ENCODE measurements around the gene KCNAB1.
"Not testable (repeated sequence)": the region's sequence is repeated elsewhere in the genome, so short reads cannot be mapped to it uniquely, and the experiment has no call there.

The KCNAB1 gene

DNA sequence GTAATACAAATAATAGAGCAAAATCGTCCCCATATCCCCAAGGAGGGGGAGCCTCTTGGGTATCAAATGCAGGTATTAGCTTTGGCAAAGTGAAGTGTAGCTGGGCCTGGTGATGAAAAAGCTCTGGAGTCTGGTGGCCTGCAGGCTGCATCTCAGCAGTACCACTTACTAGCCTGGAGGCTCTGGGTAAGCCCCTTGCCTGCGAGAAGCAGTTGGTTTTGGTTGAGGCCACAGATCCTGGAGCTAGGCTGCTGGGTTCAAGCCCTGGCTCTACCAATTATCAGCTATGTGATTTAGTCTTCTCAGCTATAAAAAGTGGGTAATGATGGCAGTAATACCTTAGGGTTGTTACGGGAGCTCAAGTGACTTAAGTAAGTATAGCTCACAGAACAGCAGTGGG, 6.1 kb downstream of the KCNAB1 start:
- H3K4me3 ChIP-seq (ENCODE audit: low read length), result no peak overlapping the region
- TF ChIP-seq, protein P1, sequence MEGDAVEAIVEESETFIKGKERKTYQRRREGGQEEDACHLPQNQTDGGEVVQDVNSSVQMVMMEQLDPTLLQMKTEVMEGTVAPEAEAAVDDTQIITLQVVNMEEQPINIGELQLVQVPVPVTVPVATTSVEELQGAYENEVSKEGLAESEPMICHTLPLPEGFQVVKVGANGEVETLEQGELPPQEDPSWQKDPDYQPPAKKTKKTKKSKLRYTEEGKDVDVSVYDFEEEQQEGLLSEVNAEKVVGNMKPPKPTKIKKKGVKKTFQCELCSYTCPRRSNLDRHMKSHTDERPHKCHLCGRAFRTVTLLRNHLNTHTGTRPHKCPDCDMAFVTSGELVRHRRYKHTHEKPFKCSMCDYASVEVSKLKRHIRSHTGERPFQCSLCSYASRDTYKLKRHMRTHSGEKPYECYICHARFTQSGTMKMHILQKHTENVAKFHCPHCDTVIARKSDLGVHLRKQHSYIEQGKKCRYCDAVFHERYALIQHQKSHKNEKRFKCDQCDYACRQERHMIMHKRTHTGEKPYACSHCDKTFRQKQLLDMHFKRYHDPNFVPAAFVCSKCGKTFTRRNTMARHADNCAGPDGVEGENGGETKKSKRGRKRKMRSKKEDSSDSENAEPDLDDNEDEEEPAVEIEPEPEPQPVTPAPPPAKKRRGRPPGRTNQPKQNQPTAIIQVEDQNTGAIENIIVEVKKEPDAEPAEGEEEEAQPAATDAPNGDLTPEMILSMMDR (IDR thresholded peaks at IDR 0.05; ENCODE audit: insufficient read depth, low read depth, low read length, missing control alignments), result no peak
- DNase-seq (ENCODE audit: low read depth), result no peak

DNA sequence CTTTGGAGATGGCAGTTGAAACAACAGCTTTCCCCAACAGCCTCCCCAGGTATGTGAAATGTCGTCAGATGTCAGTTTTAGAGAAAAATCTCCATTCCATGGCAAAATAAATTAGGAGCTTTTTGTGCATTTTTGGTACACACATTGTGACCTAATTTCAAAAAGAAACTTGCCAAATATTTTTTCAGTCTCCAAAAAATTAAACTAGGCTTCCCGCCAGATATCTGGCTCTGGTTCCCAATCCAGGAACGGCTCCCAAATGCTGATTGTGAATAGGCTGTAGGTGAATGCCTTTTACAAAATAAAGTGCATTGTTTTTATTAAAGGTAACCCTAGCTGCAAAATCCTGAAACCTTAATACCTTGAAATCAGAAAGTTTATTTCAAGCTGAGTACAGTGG, 10.9 kb downstream of the KCNAB1 start:
- H3K4me3 ChIP-seq (ENCODE audit: low read length), result no peak overlapping the region
- DNase-seq (ENCODE audit: low read depth), result no peak
- TF ChIP-seq, protein P1 (IDR thresholded peaks at IDR 0.05; ENCODE audit: insufficient read depth, low read depth, low read length, missing control alignments), result no peak

DNA sequence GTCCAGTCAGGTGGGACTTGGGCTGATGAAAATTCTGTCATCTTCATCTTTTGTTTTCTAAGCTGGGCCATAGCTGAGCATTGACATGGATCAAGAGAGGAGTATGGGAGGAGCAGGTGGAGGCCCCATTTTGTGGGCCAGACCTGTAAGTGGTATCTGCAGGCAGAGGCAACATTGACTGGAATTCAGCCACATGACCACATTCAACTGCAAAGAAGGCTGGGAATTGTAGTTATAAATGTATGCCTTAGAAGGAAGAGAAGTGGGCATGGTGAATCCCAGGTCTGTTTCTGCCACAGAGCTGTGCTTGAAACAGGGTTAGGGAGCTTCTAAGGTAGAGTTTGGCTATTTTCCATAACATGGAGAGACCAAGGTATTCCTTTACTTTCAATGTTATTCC, 11.4 kb downstream of the KCNAB1 start:
- H3K4me3 ChIP-seq (ENCODE audit: low read length), result no peak overlapping the region
- DNase-seq (ENCODE audit: low read depth), result no peak
- TF ChIP-seq, protein P1 (IDR thresholded peaks at IDR 0.05; ENCODE audit: insufficient read depth, low read depth, low read length, missing control alignments), result no peak

DNA sequence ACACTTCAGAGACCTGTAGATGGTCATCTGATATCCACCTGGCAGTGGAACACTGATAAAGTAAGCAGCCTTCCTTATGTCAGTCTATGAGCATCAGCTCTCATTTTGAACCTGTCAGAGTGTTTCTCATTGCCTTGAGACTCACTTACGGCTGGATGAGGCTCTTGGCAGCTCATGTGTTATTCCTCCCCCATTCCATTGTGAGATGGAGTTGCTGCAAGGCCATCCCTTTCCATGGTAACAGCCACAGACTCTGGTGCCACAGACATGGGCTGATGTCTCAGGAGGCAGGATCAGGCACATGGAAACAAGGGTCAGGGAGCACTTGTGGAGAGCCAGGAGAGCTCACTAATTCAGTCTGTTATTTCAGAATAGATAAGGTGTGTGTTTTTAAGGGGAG, 11.9 kb downstream of the KCNAB1 start:
- DNase-seq (ENCODE audit: low read depth), result no peak
- no peak overlapping the region for H3K4me3 ChIP-seq (ENCODE audit: low read length)
- TF ChIP-seq, protein P1 (IDR thresholded peaks at IDR 0.05; ENCODE audit: insufficient read depth, low read depth, low read length, missing control alignments), result no peak

DNA sequence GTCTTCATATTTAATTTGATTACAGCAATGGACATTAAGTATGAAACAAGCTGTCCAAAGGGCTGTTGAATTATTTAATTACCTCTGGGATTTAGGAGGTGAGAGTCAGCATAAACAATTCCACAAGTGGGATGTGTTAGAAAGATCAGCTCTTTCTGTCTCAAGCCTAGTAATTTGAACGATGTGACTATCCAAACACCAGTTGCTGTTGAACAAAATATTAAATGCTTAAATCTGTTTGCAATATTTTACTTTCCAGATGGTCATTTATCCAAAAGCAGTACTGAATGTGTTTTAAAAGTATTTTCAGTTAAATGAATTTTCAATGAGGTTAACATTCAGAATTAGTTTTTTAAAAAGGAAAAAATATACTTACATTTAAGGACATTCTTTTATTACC, 12.7 kb downstream of the KCNAB1 start:
- DNase-seq (ENCODE audit: low read depth), result no peak
- TF ChIP-seq, protein P1 (IDR thresholded peaks at IDR 0.05; ENCODE audit: insufficient read depth, low read depth, low read length, missing control alignments), result no peak
- no peak overlapping the region for H3K4me3 ChIP-seq (ENCODE audit: low read length)

DNA sequence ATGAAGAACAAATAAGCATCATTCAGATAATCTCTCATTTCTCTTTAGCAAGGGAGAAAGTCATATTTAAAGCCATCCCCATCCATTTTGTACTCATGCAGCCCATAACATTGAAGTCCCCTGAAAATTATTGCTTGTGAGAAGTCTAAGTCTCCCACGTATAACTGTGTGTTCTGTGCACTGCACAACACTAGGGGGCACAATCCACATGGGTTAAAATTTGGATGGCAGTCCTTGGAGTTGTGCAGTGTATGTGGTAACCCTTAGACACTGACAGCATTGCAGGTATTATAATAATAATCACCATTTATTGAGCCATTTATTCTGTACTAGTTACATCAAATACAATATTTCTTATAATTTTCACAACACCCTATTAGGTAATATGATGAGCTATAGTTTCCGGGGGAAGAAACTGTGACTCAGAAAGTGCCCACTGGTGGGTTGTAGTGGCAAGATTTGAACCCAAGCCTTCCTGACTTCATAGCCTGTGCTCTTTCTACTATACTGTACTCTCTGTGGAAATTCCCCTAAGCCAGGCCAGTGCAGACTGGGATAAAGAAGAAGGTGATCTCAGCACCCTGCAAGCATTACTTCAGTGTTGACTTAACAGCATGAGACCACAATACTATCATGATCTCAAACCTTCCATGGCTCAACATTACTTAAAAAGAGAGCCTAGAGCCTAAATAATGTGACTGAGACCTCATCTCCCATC, 15.7 kb downstream of the KCNAB1 start:
- TF ChIP-seq, protein P1 (IDR thresholded peaks at IDR 0.05; ENCODE audit: insufficient read depth, low read depth, low read length, missing control alignments), result peak; percentile 27
- H3K4me3 ChIP-seq (ENCODE audit: low read length), result no peak overlapping the region
- peak; percentile 3 for DNase-seq (ENCODE audit: low read depth)

DNA sequence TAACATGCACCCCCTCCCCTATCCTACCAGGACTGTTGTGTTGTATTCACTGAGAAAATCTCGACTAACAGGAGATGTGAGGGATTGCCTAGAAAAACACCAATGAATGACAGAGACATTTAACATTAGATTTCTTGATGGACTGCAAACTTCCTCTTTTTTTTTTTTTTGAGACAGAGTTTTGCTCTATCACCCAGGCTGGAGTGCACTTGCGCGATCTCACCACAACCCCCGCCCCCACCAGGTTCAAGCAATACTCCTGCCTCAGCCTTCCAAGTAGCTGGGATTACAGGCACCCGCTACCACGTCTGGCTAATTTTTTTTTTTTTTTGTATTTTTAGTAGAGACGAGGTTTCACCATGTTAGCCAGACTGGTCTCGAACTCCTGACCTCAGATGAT, 17.0 kb downstream of the KCNAB1 start:
- DNase-seq (ENCODE audit: low read depth); H3K4me3 ChIP-seq (ENCODE audit: low read length): not testable (repeated sequence)
